NK-92 treated with Interleukin-12 subunit alpha and Interleukin-12 subunit beta, amount 100 ng/mL, for 24 hours (cell line): Measurements from ENCODE around the gene HINT2.
A peak's percentile ranks its signal among the peaks of the same experiment; 100 is the strongest.

Experiments used
- DNase-seq: peaks from one replicate; lab custom pipeline; 2025; lab: John Stamatoyannopoulos, UW

The HINT2 gene

GRCh38 chr9:35814841-35815543 is at the start of gene HINT2:
Gene HINT2 (minus strand): TSS chr9:35815042. CDS start chr9:35814979, 63 bp downstream.
- peak; percentile 98 for DNase-seq

- no peak for DNase-seq
These were observed 48.7 kb upstream of the HINT2 start for GRCh38 chr9:35863583-35863982.

GRCh38 chr9:35862328-35862727 is 47.5 kb upstream of the HINT2 start:
- no peak for DNase-seq

- DNase-seq: no peak
These were observed 46.5 kb upstream of the HINT2 start for GRCh38 chr9:35861161-35861897.

GRCh38 chr9:35859990-35860339 is 45.1 kb upstream of the HINT2 start:
- DNase-seq: no peak

- no peak for DNase-seq
These were observed 44.6 kb upstream of the HINT2 start for GRCh38 chr9:35859310-35859989.

- no peak for DNase-seq
These were observed 43.6 kb upstream of the HINT2 start for GRCh38 chr9:35858458-35858857.

- DNase-seq: no peak
These were observed 42.0 kb upstream of the HINT2 start for GRCh38 chr9:35856882-35857281.

GRCh38 chr9:35856206-35856605 is 41.4 kb upstream of the HINT2 start:
- DNase-seq: no peak

- no peak for DNase-seq
These were observed 39.4 kb upstream of the HINT2 start for GRCh38 chr9:35854091-35854762.

- no peak for DNase-seq
These were observed 38.3 kb upstream of the HINT2 start for GRCh38 chr9:35852876-35853865.

- no peak for DNase-seq
These were observed 37.5 kb upstream of the HINT2 start for GRCh38 chr9:35852267-35852815.

- no peak for DNase-seq
These were observed 33.1 kb upstream of the HINT2 start for GRCh38 chr9:35847792-35848572.

GRCh38 chr9:35845824-35846771 is 31.3 kb upstream of the HINT2 start:
- DNase-seq: no peak

- no peak for DNase-seq
These were observed 29.9 kb upstream of the HINT2 start for GRCh38 chr9:35844628-35845270.

- DNase-seq: no peak
These were observed 28.0 kb upstream of the HINT2 start for GRCh38 chr9:35842795-35843194.

GRCh38 chr9:35842020-35842745 is 27.3 kb upstream of the HINT2 start:
- DNase-seq: no peak

GRCh38 chr9:35841645-35841900 is 26.7 kb upstream of the HINT2 start:
- DNase-seq: no peak
